SH-SY5Y (cell line): ENCODE data around the gene CFAP77.

Experiments
- GATA2 ChIP-seq: IDR thresholded peaks from 2 replicates; pipeline ENCODE4 v1.6.1; 2011; ENCODE audit warnings: mild to moderate bottlenecking, low read depth, low read length
- GATA3 ChIP-seq: IDR thresholded peaks from 2 replicates; pipeline ENCODE4 v1.6.1; 2011; ENCODE audit warnings: low read depth, mild to moderate bottlenecking, low read length, moderate library complexity

- no peak for TF ChIP-seq GATA2
- TF ChIP-seq GATA3, result no peak
These were observed 187.2 kb downstream of the CFAP77 start for GRCh38 chr9:132597073-132597775.
